ENCODE data around the gene IRS1. TPM values are rescaled to one million over a fixed set of nuclear protein-coding genes. Genes with fewer than 3 reads are reported as not detected.
A peak's percentile ranks its signal among the peaks of the same experiment; 100 is the strongest.

The IRS1 gene
- total RNA-seq, 1 donor from 2014 or later: 19.8 TPM

DNA sequence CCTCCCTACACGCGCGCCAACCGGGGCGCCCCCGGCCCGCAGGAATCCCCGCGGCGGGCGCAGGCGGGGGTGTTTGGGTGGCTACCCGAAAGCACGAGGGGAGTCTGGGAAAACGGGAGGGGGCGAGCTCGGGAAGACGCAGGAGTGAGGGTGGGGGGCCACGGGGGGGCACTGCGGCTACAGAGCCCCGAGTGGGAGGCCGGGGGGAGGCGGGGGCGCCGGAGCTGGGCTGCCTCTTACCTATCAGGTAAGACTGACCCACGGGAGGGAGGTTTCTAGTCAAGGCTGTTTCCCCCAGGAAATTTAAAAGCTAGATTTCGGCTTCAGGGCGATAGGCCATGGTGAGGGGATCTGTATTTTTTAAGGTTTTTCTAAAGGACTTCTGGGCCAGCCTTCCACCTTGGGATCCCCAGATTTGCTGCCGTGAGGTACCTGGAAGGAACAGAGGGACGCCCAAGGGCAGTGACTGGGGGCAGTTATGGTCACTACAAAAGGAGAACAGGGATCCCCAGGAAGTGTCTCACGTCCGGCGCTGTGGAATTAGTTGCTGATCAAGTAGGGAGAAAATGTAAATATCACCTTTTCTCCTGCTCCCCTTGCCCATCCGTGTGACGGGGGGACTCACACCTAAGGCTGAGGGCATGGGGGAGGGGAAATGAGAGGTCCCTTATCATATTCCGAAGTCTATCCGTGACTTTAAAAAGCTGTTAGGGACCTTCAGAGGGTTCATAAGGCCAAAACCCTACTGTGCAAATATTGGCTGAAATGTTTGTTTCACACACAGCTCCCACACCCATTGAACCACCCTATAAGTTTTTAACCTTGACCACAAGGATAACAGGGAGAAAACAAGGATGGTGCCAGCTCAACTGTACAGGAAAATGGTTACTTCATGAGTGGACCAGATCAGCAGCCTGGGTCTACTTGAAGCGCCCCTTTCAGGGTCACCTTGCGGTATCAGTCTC lies 638 bp upstream of the IRS1 start:
- DNase-seq (ENCODE audit: extremely low spot score, unreplicated experiment): no peak
- Mint-ChIP-seq H3K36me3 (ENCODE audit: unreplicated experiment) (peaks cover 10% of the 10 kb centered on the region), H3K4me3 (ENCODE audit: unreplicated experiment) (peak overlapping the region; percentile 60), H3K4me1 (ENCODE audit: unreplicated experiment) (peaks cover 31% of the 10 kb centered on the region), H3K27me3 (ENCODE audit: unreplicated experiment) (peaks cover 17% of the 10 kb centered on the region), H3K27ac (ENCODE audit: unreplicated experiment) (peak overlapping the region; percentile 27), H3K9me3 (ENCODE audit: unreplicated experiment) (no peaks in the 10 kb centered on the region)
- TF ChIP-seq, protein P1, sequence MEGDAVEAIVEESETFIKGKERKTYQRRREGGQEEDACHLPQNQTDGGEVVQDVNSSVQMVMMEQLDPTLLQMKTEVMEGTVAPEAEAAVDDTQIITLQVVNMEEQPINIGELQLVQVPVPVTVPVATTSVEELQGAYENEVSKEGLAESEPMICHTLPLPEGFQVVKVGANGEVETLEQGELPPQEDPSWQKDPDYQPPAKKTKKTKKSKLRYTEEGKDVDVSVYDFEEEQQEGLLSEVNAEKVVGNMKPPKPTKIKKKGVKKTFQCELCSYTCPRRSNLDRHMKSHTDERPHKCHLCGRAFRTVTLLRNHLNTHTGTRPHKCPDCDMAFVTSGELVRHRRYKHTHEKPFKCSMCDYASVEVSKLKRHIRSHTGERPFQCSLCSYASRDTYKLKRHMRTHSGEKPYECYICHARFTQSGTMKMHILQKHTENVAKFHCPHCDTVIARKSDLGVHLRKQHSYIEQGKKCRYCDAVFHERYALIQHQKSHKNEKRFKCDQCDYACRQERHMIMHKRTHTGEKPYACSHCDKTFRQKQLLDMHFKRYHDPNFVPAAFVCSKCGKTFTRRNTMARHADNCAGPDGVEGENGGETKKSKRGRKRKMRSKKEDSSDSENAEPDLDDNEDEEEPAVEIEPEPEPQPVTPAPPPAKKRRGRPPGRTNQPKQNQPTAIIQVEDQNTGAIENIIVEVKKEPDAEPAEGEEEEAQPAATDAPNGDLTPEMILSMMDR (IDR thresholded peaks at IDR 0.05): no peak

- Mint-ChIP-seq H3K27ac (ENCODE audit: unreplicated experiment) (peak overlapping the region; percentile 63), H3K4me1 (ENCODE audit: unreplicated experiment) (peaks cover 47% of the 10 kb centered on the region)
- DNase-seq (ENCODE audit: extremely low spot score, unreplicated experiment): no peak
Measured at GRCh38 chr2:226798422-226799210, 1.0 kb downstream of the IRS1 start.

DNA sequence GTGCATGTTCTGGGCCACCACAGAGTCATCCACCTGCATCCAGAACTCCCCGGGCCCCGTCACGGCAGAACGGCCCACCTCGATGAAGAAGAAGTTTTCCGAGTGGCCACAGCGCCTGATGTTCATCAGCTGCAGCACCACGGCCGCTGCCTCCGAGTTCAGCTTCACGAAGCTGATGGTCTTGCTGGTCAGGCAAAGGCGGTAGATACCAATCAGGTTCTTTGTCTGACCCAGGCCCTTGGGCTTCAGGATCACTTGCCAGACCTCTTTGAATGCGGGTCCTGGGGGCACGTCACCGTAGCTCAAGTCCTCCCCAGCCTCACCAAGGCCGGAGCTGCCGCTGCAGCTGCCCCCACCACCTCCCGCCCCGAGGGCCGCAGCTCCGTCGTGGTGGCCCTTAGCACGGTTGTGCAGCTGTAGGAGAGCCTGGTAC lies 1.6 kb downstream of the IRS1 start:
- DNase-seq (ENCODE audit: extremely low spot score, unreplicated experiment): no peak
- Mint-ChIP-seq H3K36me3 (ENCODE audit: unreplicated experiment) (peaks cover 10% of the 10 kb centered on the region), H3K27me3 (ENCODE audit: unreplicated experiment) (peaks cover under 1% of the 10 kb centered on the region), H3K4me3 (ENCODE audit: unreplicated experiment) (peak overlapping the region; percentile 84), H3K4me1 (ENCODE audit: unreplicated experiment) (peaks cover 53% of the 10 kb centered on the region), H3K27ac (ENCODE audit: unreplicated experiment) (peak overlapping the region; percentile 50), H3K9me3 (ENCODE audit: unreplicated experiment) (no peaks in the 10 kb centered on the region)
- TF ChIP-seq, protein P1 (IDR thresholded peaks at IDR 0.05): no peak

More at GRCh38 chr2:226798422-226799210, 1.0 kb downstream of the IRS1 start:
- Mint-ChIP-seq H3K4me3 (ENCODE audit: unreplicated experiment) (peak overlapping the region; percentile 84), H3K9me3 (ENCODE audit: unreplicated experiment) (no peaks in the 10 kb centered on the region), H3K36me3 (ENCODE audit: unreplicated experiment) (peaks cover 10% of the 10 kb centered on the region), H3K27me3 (ENCODE audit: unreplicated experiment) (peaks cover 5% of the 10 kb centered on the region)
- TF ChIP-seq, protein P1 (IDR thresholded peaks at IDR 0.05): peak; percentile 36

DNA sequence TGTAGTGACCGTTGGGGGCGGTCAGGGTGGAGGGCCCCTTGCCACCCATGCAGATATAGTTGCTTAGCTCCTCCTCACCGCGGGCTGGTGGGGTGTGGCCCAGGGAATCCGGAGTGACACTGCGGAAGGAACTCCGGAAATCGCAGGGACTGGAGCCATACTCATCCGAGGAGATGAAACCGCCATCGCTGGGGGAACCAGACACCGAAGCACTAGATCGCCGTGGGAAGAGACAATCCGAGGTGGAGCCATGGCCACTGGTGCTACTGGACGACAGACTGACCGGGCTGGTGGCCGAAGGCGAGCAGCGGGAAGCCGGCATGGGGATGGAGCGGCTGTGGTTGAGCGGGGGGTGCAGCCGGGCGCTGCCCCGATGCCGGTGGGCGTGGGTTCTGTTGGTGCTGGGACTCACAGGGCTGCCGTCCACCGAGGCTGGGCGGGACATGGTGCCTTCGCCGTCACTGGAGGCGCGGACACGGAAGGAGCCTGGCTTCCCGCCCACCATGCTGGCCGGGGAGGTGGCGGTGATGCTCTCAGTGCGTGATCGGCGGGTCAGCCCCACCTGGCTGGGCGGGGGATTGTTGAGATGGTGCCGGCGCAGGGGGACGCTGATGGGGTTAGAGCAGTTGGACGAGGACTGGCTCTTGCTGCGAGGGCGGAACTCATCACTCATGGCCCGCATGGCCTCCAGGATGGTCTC lies 2.2 kb downstream of the IRS1 start:
- Mint-ChIP-seq H3K36me3 (ENCODE audit: unreplicated experiment) (peaks cover 10% of the 10 kb centered on the region), H3K4me3 (ENCODE audit: unreplicated experiment) (peak overlapping the region; percentile 84), H3K27me3 (ENCODE audit: unreplicated experiment) (no peaks in the 10 kb centered on the region), H3K4me1 (ENCODE audit: unreplicated experiment) (peaks cover 59% of the 10 kb centered on the region), H3K9me3 (ENCODE audit: unreplicated experiment) (no peaks in the 10 kb centered on the region), H3K27ac (ENCODE audit: unreplicated experiment) (no peak overlapping the region)
- no peak for DNase-seq (ENCODE audit: extremely low spot score, unreplicated experiment)
- TF ChIP-seq, protein P1 (IDR thresholded peaks at IDR 0.05): no peak

Measured in osteocyte (in vitro differentiated cells).